ENCODE measurements around the gene EIPR1.

The EIPR1 gene

DNA sequence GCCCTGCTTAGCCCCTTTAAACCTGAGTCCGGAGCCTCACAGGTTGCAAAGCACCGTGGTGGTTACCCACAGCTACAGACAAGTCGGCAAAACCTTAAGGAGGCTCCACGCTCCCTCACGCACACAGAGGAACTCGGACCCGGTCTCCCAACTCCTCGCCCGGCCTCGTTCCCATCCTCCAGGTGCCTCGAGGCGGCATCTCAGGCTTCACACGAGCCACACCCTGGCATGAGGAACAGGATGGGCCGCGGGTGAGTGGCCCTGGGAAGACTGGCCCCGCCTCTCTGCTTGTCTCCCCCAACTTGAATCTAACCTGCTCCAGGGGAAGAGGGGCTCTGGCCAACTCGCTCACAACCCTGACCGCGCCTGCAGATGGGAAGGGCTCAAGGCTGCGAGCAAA lies 97.4 kb downstream of the EIPR1 start:
- H3K4me1 ChIP-seq (ENCODE audit: control insufficient read depth, insufficient read depth, low read length): peaks cover 15% of the 10 kb centered on the region
- H3K27me3 ChIP-seq (ENCODE audit: control insufficient read depth, insufficient read depth, low read length): no peaks in the 10 kb centered on the region
- H3K36me3 ChIP-seq (ENCODE audit: insufficient read depth, low read length): no peaks in the 10 kb centered on the region
- H3K9ac ChIP-seq (ENCODE audit: low read depth, low read length): no peak overlapping the region
- H3K9me3 ChIP-seq (replicated peaks; ENCODE audit: low read length): no peaks in the 10 kb centered on the region
- H3K4me3 ChIP-seq (ENCODE audit: low read length): no peak overlapping the region
- no peak overlapping the region for H3K4me2 ChIP-seq (ENCODE audit: low read length)

DNA sequence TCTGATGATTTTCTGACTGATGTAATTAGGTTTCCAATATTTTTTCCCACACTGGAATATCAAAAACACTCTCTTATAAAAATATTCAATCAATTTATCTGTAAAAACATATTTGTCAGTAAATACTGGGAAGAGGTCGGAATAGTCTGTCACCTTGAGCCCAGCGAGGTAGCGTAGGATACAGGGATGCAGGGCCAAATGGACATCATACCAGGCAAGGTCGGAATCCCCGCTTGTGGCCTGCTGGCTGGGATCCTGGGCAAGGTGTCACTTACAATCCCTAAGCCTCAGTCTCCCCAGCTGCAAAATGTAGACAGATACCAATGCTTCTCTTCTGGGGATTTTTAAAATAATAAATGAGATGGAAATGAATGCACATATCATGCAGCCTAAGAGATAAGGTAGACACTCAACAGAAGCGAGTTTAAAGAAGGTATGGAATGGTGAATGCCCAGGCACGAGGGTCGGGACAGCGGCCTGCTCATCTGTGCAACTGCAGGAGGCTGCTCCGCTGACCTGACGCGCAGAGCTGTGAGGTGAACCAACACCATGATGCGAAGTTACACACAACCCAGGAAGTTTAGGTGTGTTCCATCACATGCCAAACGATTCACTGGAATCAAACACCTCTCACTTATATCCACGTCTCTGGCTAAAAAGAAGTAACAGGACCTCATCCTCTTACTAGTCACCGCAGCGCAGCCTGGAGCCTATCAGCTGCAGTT lies 98.2 kb downstream of the EIPR1 start:
- Histone ChIP-seq H3K36me3 (ENCODE audit: insufficient read depth, low read length) (no peaks in the 10 kb centered on the region), H3K9me3 (replicated peaks; ENCODE audit: low read length) (no peaks in the 10 kb centered on the region), H3K9ac (ENCODE audit: low read depth, low read length) (no peak overlapping the region), H3K27me3 (ENCODE audit: control insufficient read depth, insufficient read depth, low read length) (no peaks in the 10 kb centered on the region), H3K4me1 (ENCODE audit: control insufficient read depth, insufficient read depth, low read length) (peaks cover 15% of the 10 kb centered on the region), H3K4me2 (ENCODE audit: low read length) (no peak overlapping the region), H3K4me3 (ENCODE audit: low read length) (no peak overlapping the region)

DNA sequence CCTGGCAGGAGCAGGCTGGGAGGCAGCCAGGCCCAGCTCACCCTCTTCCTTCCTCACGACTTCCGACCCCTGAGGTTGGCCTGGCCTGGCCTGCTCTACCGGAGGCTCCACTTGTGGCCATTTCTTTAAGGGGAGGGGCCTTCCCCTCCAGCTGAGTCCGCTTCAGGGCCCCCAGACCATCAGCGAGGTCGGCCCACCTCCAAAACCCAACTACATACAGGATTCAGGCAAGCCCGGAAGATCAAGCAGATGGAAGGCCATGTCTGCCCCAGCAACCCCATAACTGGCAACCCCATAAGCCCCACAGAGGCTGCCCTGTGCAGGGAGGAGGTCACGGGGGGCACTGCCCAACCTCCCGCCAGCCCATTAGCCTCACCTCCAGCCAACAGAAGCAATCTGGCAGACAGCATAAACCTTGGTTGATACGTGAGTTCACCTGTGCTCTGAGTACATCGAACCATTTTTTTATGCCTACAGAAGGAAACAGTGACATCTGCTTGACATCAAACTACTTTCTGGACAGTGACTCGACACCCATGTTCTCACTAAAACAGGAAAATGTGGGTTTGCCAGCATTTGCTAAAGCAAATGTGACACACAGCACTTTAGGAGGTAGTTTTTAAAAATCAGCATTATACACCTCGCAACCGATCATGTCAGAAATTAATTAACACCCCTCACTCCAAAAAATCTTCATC lies 98.9 kb downstream of the EIPR1 start:
- H3K27me3 ChIP-seq (ENCODE audit: control insufficient read depth, insufficient read depth, low read length): no peaks in the 10 kb centered on the region
- no peak overlapping the region for H3K9ac ChIP-seq (ENCODE audit: low read depth, low read length)
- no peak overlapping the region for H3K4me2 ChIP-seq (ENCODE audit: low read length)
- H3K9me3 ChIP-seq (replicated peaks; ENCODE audit: low read length): no peaks in the 10 kb centered on the region
- no peak overlapping the region for H3K4me3 ChIP-seq (ENCODE audit: low read length)
- H3K36me3 ChIP-seq (ENCODE audit: insufficient read depth, low read length): no peaks in the 10 kb centered on the region
- peaks cover 15% of the 10 kb centered on the region for H3K4me1 ChIP-seq (ENCODE audit: control insufficient read depth, insufficient read depth, low read length)

GRCh38 chr2:3277748-3278520 lies 99.7 kb downstream of the EIPR1 start:
- no peak overlapping the region for H3K4me3 ChIP-seq (ENCODE audit: low read length)
- H3K9me3 ChIP-seq (replicated peaks; ENCODE audit: low read length): no peaks in the 10 kb centered on the region
- H3K9ac ChIP-seq (ENCODE audit: low read depth, low read length): no peak overlapping the region

DNA sequence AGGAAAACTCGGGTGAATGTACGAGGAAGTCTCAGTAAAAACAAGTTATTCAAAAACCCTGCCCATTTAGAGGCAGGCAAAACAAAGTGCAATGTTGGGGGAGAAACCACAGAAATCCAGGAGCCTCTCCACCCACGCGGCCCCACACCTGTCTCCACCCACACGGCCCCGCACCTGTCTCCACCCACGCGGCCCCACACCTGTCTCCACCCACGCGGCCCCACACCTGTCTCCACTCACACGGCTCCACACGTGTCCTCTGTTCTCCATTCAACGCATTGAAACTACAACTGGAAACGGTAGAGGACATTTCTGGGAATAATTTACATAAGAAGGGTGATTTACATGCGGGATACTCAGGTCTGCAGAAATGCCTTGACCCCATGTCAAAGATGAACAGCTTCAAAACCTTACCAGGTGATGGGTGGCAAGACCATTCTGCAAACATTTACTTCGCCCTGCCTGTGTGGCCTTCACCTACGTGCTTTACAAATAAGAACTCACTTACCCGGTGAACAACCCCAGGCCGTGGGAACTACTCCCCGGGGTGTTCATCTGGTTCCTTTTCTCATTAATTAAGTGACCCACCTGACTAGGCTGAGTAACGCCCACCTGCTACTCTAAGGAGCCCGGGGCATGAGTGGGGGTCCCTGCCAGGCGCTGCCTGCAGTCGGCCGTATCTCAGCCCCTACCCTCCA lies 100.4 kb downstream of the EIPR1 start:
- Histone ChIP-seq H3K4me3 (ENCODE audit: low read length) (no peak overlapping the region), H3K36me3 (ENCODE audit: insufficient read depth, low read length) (no peaks in the 10 kb centered on the region), H3K4me1 (ENCODE audit: control insufficient read depth, insufficient read depth, low read length) (peaks cover 3% of the 10 kb centered on the region), H3K4me2 (ENCODE audit: low read length) (no peak overlapping the region), H3K27me3 (ENCODE audit: control insufficient read depth, insufficient read depth, low read length) (no peaks in the 10 kb centered on the region), H3K9me3 (replicated peaks; ENCODE audit: low read length) (no peaks in the 10 kb centered on the region), H3K9ac (ENCODE audit: low read depth, low read length) (no peak overlapping the region)

More at GRCh38 chr2:3277748-3278520, 99.7 kb downstream of the EIPR1 start:
- no peaks in the 10 kb centered on the region for H3K27me3 ChIP-seq (ENCODE audit: control insufficient read depth, insufficient read depth, low read length)
- H3K4me1 ChIP-seq (ENCODE audit: control insufficient read depth, insufficient read depth, low read length): peaks cover 11% of the 10 kb centered on the region
- no peaks in the 10 kb centered on the region for H3K36me3 ChIP-seq (ENCODE audit: insufficient read depth, low read length)
- H3K4me2 ChIP-seq (ENCODE audit: low read length): no peak overlapping the region

DNA sequence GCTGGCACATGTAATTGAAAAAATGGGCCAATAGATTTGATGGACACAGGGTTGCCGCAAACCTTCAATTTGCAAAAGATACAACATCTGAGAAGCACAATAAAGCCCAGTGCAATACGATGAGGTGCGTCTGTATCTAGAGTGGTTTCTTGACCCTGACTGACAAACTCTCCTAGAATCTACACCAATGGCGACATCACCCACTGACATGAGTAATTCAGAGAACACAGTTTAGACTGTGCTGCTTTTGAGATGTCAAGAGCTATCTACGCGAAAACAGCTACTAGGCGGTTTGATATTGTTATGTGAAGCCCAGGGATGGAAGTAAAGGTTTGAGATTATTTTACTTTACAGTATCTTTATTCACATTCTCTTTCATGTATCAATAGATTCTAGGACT lies 104.9 kb downstream of the EIPR1 start:
- Histone ChIP-seq H3K9me3 (replicated peaks; ENCODE audit: low read length) (no peaks in the 10 kb centered on the region), H3K36me3 (ENCODE audit: insufficient read depth, low read length) (peaks cover 7% of the 10 kb centered on the region), H3K4me3 (ENCODE audit: low read length) (no peak overlapping the region), H3K4me2 (ENCODE audit: low read length) (no peak overlapping the region), H3K27me3 (ENCODE audit: control insufficient read depth, insufficient read depth, low read length) (no peaks in the 10 kb centered on the region), H3K9ac (ENCODE audit: low read depth, low read length) (no peak overlapping the region), H3K4me1 (ENCODE audit: control insufficient read depth, insufficient read depth, low read length) (no peaks in the 10 kb centered on the region)

- Histone ChIP-seq H3K4me2 (ENCODE audit: low read length) (no peak overlapping the region), H3K4me3 (ENCODE audit: low read length) (no peak overlapping the region), H3K27me3 (ENCODE audit: control insufficient read depth, insufficient read depth, low read length) (no peaks in the 10 kb centered on the region), H3K9ac (ENCODE audit: low read depth, low read length) (no peak overlapping the region), H3K4me1 (ENCODE audit: control insufficient read depth, insufficient read depth, low read length) (no peaks in the 10 kb centered on the region), H3K36me3 (ENCODE audit: insufficient read depth, low read length) (peaks cover 7% of the 10 kb centered on the region), H3K9me3 (replicated peaks; ENCODE audit: low read length) (no peaks in the 10 kb centered on the region)
Measured at GRCh38 chr2:3270095-3270478, 107.5 kb downstream of the EIPR1 start.

- Histone ChIP-seq H3K27me3 (ENCODE audit: control insufficient read depth, insufficient read depth, low read length) (no peaks in the 10 kb centered on the region), H3K4me1 (ENCODE audit: control insufficient read depth, insufficient read depth, low read length) (no peaks in the 10 kb centered on the region), H3K4me2 (ENCODE audit: low read length) (no peak overlapping the region), H3K36me3 (ENCODE audit: insufficient read depth, low read length) (peaks cover 7% of the 10 kb centered on the region), H3K4me3 (ENCODE audit: low read length) (no peak overlapping the region), H3K9ac (ENCODE audit: low read depth, low read length) (no peak overlapping the region), H3K9me3 (replicated peaks; ENCODE audit: low read length) (no peaks in the 10 kb centered on the region)
Measured at GRCh38 chr2:3269425-3270094, 108.1 kb downstream of the EIPR1 start.

GRCh38 chr2:3268705-3269029 lies 109.0 kb downstream of the EIPR1 start:
- no peaks in the 10 kb centered on the region for H3K9me3 ChIP-seq (replicated peaks; ENCODE audit: low read length)
- H3K4me2 ChIP-seq (ENCODE audit: low read length): no peak overlapping the region
- peaks cover 7% of the 10 kb centered on the region for H3K36me3 ChIP-seq (ENCODE audit: insufficient read depth, low read length)
- H3K4me3 ChIP-seq (ENCODE audit: low read length): no peak overlapping the region
- no peaks in the 10 kb centered on the region for H3K27me3 ChIP-seq (ENCODE audit: control insufficient read depth, insufficient read depth, low read length)
- H3K4me1 ChIP-seq (ENCODE audit: control insufficient read depth, insufficient read depth, low read length): no peaks in the 10 kb centered on the region
- H3K9ac ChIP-seq (ENCODE audit: low read depth, low read length): no peak overlapping the region

- H3K9me3 ChIP-seq (replicated peaks; ENCODE audit: low read length): no peaks in the 10 kb centered on the region
- no peaks in the 10 kb centered on the region for H3K27me3 ChIP-seq (ENCODE audit: control insufficient read depth, insufficient read depth, low read length)
- H3K9ac ChIP-seq (ENCODE audit: low read depth, low read length): no peak overlapping the region
- H3K4me1 ChIP-seq (ENCODE audit: control insufficient read depth, insufficient read depth, low read length): no peaks in the 10 kb centered on the region
- H3K4me3 ChIP-seq (ENCODE audit: low read length): no peak overlapping the region
- peaks cover 7% of the 10 kb centered on the region for H3K36me3 ChIP-seq (ENCODE audit: insufficient read depth, low read length)
- H3K4me2 ChIP-seq (ENCODE audit: low read length): no peak overlapping the region
Measured at GRCh38 chr2:3267869-3268704, 109.5 kb downstream of the EIPR1 start.
